ENCODE measurements around the gene MCF2L. TPM values are rescaled to one million over a fixed set of nuclear protein-coding genes. Genes with fewer than 3 reads are reported as not detected.

Gene MCF2L
- polyA plus RNA-seq, 1 experiment: 0.02 TPM

GRCh38 chr13:113074876-113075275, 105.9 kb downstream of the MCF2L start:
- no peak for DNase-seq (ENCODE audit: low read depth)
- CTCF ChIA-PET: interaction anchor here (0.5 to 1.2 kb wide), 3 partner anchors 10 to 319 kb away, joined by 3 read pairs; no protein-coding TSS in a partner anchor
- no peak overlapping the region for H3K4me3 ChIP-seq (ENCODE audit: low read depth, low read length)
- TF ChIP-seq, protein P1, sequence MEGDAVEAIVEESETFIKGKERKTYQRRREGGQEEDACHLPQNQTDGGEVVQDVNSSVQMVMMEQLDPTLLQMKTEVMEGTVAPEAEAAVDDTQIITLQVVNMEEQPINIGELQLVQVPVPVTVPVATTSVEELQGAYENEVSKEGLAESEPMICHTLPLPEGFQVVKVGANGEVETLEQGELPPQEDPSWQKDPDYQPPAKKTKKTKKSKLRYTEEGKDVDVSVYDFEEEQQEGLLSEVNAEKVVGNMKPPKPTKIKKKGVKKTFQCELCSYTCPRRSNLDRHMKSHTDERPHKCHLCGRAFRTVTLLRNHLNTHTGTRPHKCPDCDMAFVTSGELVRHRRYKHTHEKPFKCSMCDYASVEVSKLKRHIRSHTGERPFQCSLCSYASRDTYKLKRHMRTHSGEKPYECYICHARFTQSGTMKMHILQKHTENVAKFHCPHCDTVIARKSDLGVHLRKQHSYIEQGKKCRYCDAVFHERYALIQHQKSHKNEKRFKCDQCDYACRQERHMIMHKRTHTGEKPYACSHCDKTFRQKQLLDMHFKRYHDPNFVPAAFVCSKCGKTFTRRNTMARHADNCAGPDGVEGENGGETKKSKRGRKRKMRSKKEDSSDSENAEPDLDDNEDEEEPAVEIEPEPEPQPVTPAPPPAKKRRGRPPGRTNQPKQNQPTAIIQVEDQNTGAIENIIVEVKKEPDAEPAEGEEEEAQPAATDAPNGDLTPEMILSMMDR (IDR thresholded peaks at IDR 0.05; ENCODE audit: insufficient read depth, low read depth, low read length): no peak
- POLR2A ChIA-PET: no interaction called here
- H3K36me3 ChIP-seq (ENCODE audit: control insufficient read depth, insufficient read depth, low read length): no peaks in the 10 kb centered on the region
- no peaks in the 10 kb centered on the region for H3K27me3 ChIP-seq (ENCODE audit: control insufficient read depth, insufficient read depth, low read length)

DNA sequence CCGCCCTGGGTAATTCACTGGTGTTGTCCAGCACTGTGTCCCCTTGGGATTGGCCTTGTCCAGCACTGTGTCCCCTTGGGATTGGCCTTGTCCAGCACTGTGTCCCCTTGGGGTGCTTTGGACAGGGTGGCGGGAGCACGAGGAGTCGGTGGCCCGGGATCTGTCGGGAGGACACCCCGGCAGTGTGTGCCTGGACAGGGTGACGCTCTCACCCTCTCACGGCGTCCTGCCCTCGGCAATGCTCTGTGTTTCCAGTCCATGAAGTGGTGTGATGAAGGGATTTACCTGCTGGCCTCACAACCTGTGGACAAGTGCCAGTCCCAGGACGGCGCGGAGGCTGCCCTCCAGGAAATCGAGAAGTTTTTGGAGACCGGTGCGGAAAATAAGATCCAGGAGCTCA, 106.7 kb downstream of the MCF2L start:
- Histone ChIP-seq H3K4me3 (ENCODE audit: low read depth, low read length) (no peak overlapping the region), H3K27me3 (ENCODE audit: control insufficient read depth, insufficient read depth, low read length) (no peaks in the 10 kb centered on the region; the same call in 1 of the 2 replicates), H3K36me3 (ENCODE audit: control insufficient read depth, insufficient read depth, low read length) (no peaks in the 10 kb centered on the region)
- no peak for DNase-seq (ENCODE audit: low read depth)
- CTCF ChIA-PET: interaction anchor here (1.2 kb wide), 1 partner anchor 13 kb away, joined by 3 read pairs; no protein-coding TSS in a partner anchor
- TF ChIP-seq, protein P1 (IDR thresholded peaks at IDR 0.05; ENCODE audit: insufficient read depth, low read depth, low read length): no peak
- POLR2A ChIA-PET: no interaction called here

DNA sequence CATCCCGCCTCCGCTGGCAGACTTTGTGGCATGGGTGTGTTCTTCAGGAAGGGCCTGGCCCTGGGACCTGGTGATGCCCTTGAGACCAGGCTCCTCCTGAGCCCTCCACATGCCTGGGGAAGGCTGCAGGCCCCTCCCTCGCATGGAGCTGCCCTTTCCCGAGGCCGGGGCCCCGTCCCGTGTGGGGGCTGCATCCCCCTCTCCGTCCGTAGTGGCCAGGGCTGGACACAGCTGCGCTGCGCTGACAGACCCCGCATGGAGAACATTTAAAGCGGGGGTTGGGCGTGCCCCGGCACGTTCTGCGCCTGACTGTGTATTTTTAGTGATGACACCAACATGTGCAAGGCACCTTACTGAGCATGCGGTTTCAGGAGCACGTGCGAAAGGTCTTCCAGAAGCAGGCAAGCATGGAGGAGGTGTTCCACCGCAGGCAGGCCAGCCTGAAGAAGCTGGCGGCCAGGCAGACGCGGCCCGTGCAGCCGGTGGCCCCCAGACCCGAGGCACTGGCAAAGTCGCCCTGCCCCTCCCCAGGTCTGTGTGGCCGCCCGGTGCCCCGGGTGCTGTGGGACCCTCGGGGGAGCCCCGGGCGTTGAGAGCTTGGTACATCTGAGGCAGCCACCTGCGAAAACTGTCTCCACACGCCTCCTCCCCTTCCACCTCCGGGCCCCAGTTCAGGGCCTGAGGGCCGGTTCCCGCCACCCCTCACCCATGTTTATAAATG, 107.8 kb downstream of the MCF2L start:
- Histone ChIP-seq H3K4me3 (ENCODE audit: low read depth, low read length) (no peak overlapping the region), H3K27me3 (ENCODE audit: control insufficient read depth, insufficient read depth, low read length) (no peaks in the 10 kb centered on the region; the same call in 1 of the 2 replicates), H3K36me3 (ENCODE audit: control insufficient read depth, insufficient read depth, low read length) (no peaks in the 10 kb centered on the region)
- DNase-seq (ENCODE audit: low read depth): no peak
- TF ChIP-seq, protein P1 (IDR thresholded peaks at IDR 0.05; ENCODE audit: insufficient read depth, low read depth, low read length): no peak
- POLR2A ChIA-PET: no interaction called here
- CTCF ChIA-PET: interaction anchor here (0.9 kb wide), 1 partner anchor 12 kb away, joined by 4 read pairs; no protein-coding TSS in a partner anchor

- H3K27me3 ChIP-seq (ENCODE audit: control insufficient read depth, insufficient read depth, low read length): no peaks in the 10 kb centered on the region; the same call in 1 of the 2 replicates
- no peak overlapping the region for H3K4me3 ChIP-seq (ENCODE audit: low read depth, low read length)
- no peaks in the 10 kb centered on the region for H3K36me3 ChIP-seq (ENCODE audit: control insufficient read depth, insufficient read depth, low read length)
- POLR2A ChIA-PET: no interaction called here
- CTCF ChIA-PET: interaction anchor here (0.9 kb wide), 1 partner anchor 13 kb away, joined by 4 read pairs; no protein-coding TSS in a partner anchor
- no peak for DNase-seq (ENCODE audit: low read depth)
- TF ChIP-seq, protein P1 (IDR thresholded peaks at IDR 0.05; ENCODE audit: insufficient read depth, low read depth, low read length): no peak
These were observed 108.5 kb downstream of the MCF2L start for GRCh38 chr13:113077566-113077952.

- DNase-seq (ENCODE audit: low read depth): no peak
- POLR2A ChIA-PET: no interaction called here
- Histone ChIP-seq H3K27me3 (ENCODE audit: control insufficient read depth, insufficient read depth, low read length) (no peaks in the 10 kb centered on the region; the same call in 1 of the 2 replicates), H3K36me3 (ENCODE audit: control insufficient read depth, insufficient read depth, low read length) (no peaks in the 10 kb centered on the region), H3K4me3 (ENCODE audit: low read depth, low read length) (no peak overlapping the region)
- CTCF ChIA-PET: interaction anchor here (0.7 to 0.9 kb wide), 2 partner anchors 13 to 65 kb away, joined by 3 to 4 read pairs; no protein-coding TSS in a partner anchor
- TF ChIP-seq, protein P1 (IDR thresholded peaks at IDR 0.05; ENCODE audit: insufficient read depth, low read depth, low read length): no peak
These were observed 109.2 kb downstream of the MCF2L start for GRCh38 chr13:113077953-113078901.
